Osteoblast (primary cell): ENCODE measurements around the gene ELL2. TPM values are rescaled to one million over a fixed set of nuclear protein-coding genes. Genes with fewer than 3 reads are reported as not detected.
A peak's percentile ranks its signal among the peaks of the same experiment; 100 is the strongest.

ENCODE experiments used
- DNase-seq: peaks from one replicate; pipeline ENCODE4 v3.0.0; 2011; ENCODE audit warnings: low spot score, mixed read lengths; ENCODE audit not compliant: insufficient read length; ENCODE audit errors: missing footprints
- H2AFZ ChIP-seq: 2 replicates; pipeline ENCODE4 v1.6.0; 2011; ENCODE audit warnings: mild to moderate bottlenecking, low read length
- H3K27ac ChIP-seq: 2 replicates; pipeline ENCODE4 v1.5.1; 2011; ENCODE audit warnings: mild to moderate bottlenecking, low read depth, low read length, moderate library complexity
- H3K27me3 ChIP-seq: 2 replicates; pipeline ENCODE4 v1.6.0; 2012; ENCODE audit warnings: mild to moderate bottlenecking, control low read depth, inconsistent platforms, low read length, moderate library complexity; ENCODE audit not compliant: insufficient read depth
- H3K36me3 ChIP-seq: 2 replicates; pipeline ENCODE4 v1.5.1; 2011; ENCODE audit warnings: mild to moderate bottlenecking, low read length, control low read depth, moderate library complexity; ENCODE audit not compliant: insufficient read depth
- H3K4me1 ChIP-seq: 2 replicates; pipeline ENCODE4 v1.5.1; 2011; ENCODE audit warnings: mild to moderate bottlenecking, low read length, control low read depth, moderate library complexity; ENCODE audit not compliant: insufficient read depth
- H3K4me2 ChIP-seq: 2 replicates; pipeline ENCODE4 v1.6.0; 2011; ENCODE audit warnings: mild to moderate bottlenecking, low read length; ENCODE audit not compliant: insufficient read depth
- H3K4me3 ChIP-seq: fragments of 200-600 bp; sonication (generic); 3 replicates; pipeline ENCODE4 v1.5.1; 2012; ENCODE audit warnings: mild to moderate bottlenecking, low read length, inconsistent platforms; ENCODE audit not compliant: insufficient read depth
- H3K79me2 ChIP-seq: 2 replicates; pipeline ENCODE4 v1.6.0; 2012; ENCODE audit warnings: mild to moderate bottlenecking, low read length, control low read depth, inconsistent platforms; ENCODE audit not compliant: insufficient read depth
- H3K9me3 ChIP-seq: 2 replicates; pipeline ENCODE4 v1.5.1; 2011; ENCODE audit warnings: low read depth, low read length, control low read depth
- H4K20me1 ChIP-seq: 2 replicates; pipeline ENCODE4 v1.6.0; 2012; ENCODE audit warnings: mild to moderate bottlenecking, low read length, control low read depth; ENCODE audit not compliant: insufficient read depth
- CTCF ChIP-seq: IDR thresholded peaks from 2 replicates; pipeline ENCODE4 v1.5.1; 2011; ENCODE audit warnings: mild to moderate bottlenecking, low read depth, low read length, moderate library complexity; ENCODE audit errors: extremely low read depth
- total RNA-seq: library from RNA; depleted of rRNA; stranded (reverse); fragments of >200 nt; gene quantifications from 2 replicates; pipeline ENCODE4 v1.2.3, GENCODE V29; 2012

Gene ELL2
- total RNA-seq, 1 donor, result 123 TPM

GRCh38 chr5:95895771-95896170 is 65.9 kb downstream of the ELL2 start:
- Histone ChIP-seq H3K79me2 (peaks cover 44% of the 10 kb centered on the region), H3K36me3 (peaks cover 98% of the 10 kb centered on the region), H3K27me3 (no peaks in the 10 kb centered on the region), H3K4me1 (no peaks in the 10 kb centered on the region), H3K4me3 (no peak overlapping the region), H3K9me3 (no peaks in the 10 kb centered on the region), H2AFZ (no peak overlapping the region), H3K27ac (no peak overlapping the region), H3K4me2 (no peak overlapping the region), H4K20me1 (no peaks in the 10 kb centered on the region)
- no peak for DNase-seq
- no peak for TF ChIP-seq CTCF

- no peaks in the 10 kb centered on the region for H4K20me1 ChIP-seq
- H3K4me3 ChIP-seq, result no peak overlapping the region
- no peak overlapping the region for H3K4me2 ChIP-seq
- H3K27me3 ChIP-seq, result no peaks in the 10 kb centered on the region
- no peak for DNase-seq
- no peak for TF ChIP-seq CTCF
- peaks cover 41% of the 10 kb centered on the region for H3K79me2 ChIP-seq
- no peak overlapping the region for H2AFZ ChIP-seq
- H3K4me1 ChIP-seq, result no peaks in the 10 kb centered on the region
- peaks cover 98% of the 10 kb centered on the region for H3K36me3 ChIP-seq
- H3K9me3 ChIP-seq, result no peaks in the 10 kb centered on the region
- H3K27ac ChIP-seq, result no peak overlapping the region
Observed at GRCh38 chr5:95895251-95895650, 66.4 kb downstream of the ELL2 start.

- Histone ChIP-seq H3K27me3 (no peaks in the 10 kb centered on the region), H3K4me1 (no peaks in the 10 kb centered on the region), H2AFZ (no peak overlapping the region), H4K20me1 (peaks cover 3% of the 10 kb centered on the region), H3K9me3 (no peaks in the 10 kb centered on the region), H3K36me3 (peaks cover 97% of the 10 kb centered on the region), H3K4me2 (no peak overlapping the region), H3K27ac (peak overlapping the region; percentile 9), H3K79me2 (peaks cover 26% of the 10 kb centered on the region), H3K4me3 (no peak overlapping the region)
- TF ChIP-seq CTCF, result peak; percentile 63
- peak; percentile 34 for DNase-seq
Observed at GRCh38 chr5:95892784-95893354, 68.8 kb downstream of the ELL2 start.

GRCh38 chr5:95891499-95891898 is 70.2 kb downstream of the ELL2 start:
- Histone ChIP-seq H2AFZ (no peak overlapping the region), H3K36me3 (peaks cover 91% of the 10 kb centered on the region), H3K4me1 (no peaks in the 10 kb centered on the region), H3K27ac (peak overlapping the region; percentile 10), H4K20me1 (peaks cover 3% of the 10 kb centered on the region), H3K4me2 (no peak overlapping the region), H3K79me2 (peaks cover 18% of the 10 kb centered on the region), H3K27me3 (no peaks in the 10 kb centered on the region), H3K9me3 (no peaks in the 10 kb centered on the region), H3K4me3 (no peak overlapping the region)
- TF ChIP-seq CTCF, result no peak
- no peak for DNase-seq
